NCI-H69 (cell line): ENCODE results near the gene RASSF3.
"Not testable (repeated sequence)": the region's sequence is repeated elsewhere in the genome, so short reads cannot be mapped to it uniquely, and the experiment has no call there.

Source experiments
- DNase-seq: peaks from one replicate; lab custom pipeline; 2025; lab: John Stamatoyannopoulos, UW

Gene RASSF3

GRCh38 chr12:64595863-64596793 is 14.2 kb upstream of the RASSF3 start:
- DNase-seq: no peak

GRCh38 chr12:64598831-64599230 is 11.5 kb upstream of the RASSF3 start:
- no peak for DNase-seq

GRCh38 chr12:64600164-64600561 is 10.1 kb upstream of the RASSF3 start:
- DNase-seq: peak; percentile 100

- DNase-seq: peak; percentile 19
These were observed 7.0 kb upstream of the RASSF3 start for GRCh38 chr12:64603183-64603841.

- DNase-seq: peak; percentile 81
These were observed 1.3 kb upstream of the RASSF3 start for GRCh38 chr12:64608901-64609535.

GRCh38 chr12:64609536-64610078 is 688 bp upstream of the RASSF3 start:
- peak; percentile 82 for DNase-seq

GRCh38 chr12:64610660-64611340 is 505 bp downstream of the RASSF3 start:
- DNase-seq: peak; percentile 97

- peak; percentile 61 for DNase-seq
These were observed 1.3 kb downstream of the RASSF3 start for GRCh38 chr12:64611341-64612284.

GRCh38 chr12:64612843-64613242 is 2.5 kb downstream of the RASSF3 start:
- DNase-seq: no peak

- DNase-seq: not testable (repeated sequence)
These were observed 3.6 kb downstream of the RASSF3 start for GRCh38 chr12:64613775-64614398.

GRCh38 chr12:64616201-64616600 is 5.9 kb downstream of the RASSF3 start:
- no peak for DNase-seq

GRCh38 chr12:64618953-64619590 is 8.8 kb downstream of the RASSF3 start:
- peak; percentile 79 for DNase-seq

GRCh38 chr12:64621257-64621942 is 11.1 kb downstream of the RASSF3 start:
- no peak for DNase-seq

- DNase-seq: no peak
These were observed 13.7 kb downstream of the RASSF3 start for GRCh38 chr12:64624035-64624434.

GRCh38 chr12:64625243-64626077 is 15.2 kb downstream of the RASSF3 start:
- DNase-seq: no peak

GRCh38 chr12:64626588-64626987 is 16.3 kb downstream of the RASSF3 start:
- DNase-seq: not testable (repeated sequence)

- no peak for DNase-seq
These were observed 17.5 kb downstream of the RASSF3 start for GRCh38 chr12:64627771-64628170.

GRCh38 chr12:64631197-64631596 is 20.9 kb downstream of the RASSF3 start:
- no peak for DNase-seq
